ENCODE measurements around the gene SAPCD1.

SAPCD1 gene

DNA sequence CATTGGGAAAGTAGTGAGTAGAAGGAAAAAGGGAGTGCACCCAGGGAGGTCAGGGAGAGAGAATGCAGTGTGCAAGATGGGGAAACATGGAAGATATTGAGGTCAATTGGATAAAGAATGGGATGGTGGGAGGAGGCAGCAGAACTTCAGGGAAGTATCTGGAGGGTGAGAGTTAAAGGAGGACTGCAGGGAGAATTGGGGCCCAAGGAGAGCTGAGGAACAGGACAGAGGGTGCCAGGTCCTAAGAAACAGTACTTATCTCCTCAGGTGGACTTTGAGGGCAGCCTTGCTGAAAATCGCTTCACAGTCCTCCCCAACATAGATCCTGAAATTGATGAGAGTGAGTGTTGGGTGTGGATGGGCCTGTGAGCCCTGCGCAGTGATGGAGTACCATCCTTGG lies 4.2 kb upstream of the SAPCD1 start:
- no peak for DNase-seq

DNA sequence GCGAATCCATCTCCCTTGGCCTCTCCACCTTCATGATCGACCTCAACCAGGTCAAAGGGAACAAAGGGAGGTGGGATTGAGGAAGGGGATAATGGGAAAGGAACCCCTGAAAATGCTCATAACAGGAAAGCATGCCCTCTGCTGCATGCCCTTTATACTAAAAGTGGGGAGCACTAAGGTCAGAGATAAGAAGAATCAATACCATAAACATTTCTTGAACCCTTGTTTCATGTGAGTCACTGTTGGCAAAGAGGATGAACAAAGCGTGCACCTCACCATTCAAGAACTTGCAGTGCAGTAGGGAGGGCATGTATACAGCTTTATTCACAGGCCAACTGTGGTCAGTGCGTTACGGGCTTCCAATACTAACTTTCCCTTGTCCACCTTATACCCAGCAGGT lies 1.7 kb upstream of the SAPCD1 start:
- no peak for DNase-seq

DNA sequence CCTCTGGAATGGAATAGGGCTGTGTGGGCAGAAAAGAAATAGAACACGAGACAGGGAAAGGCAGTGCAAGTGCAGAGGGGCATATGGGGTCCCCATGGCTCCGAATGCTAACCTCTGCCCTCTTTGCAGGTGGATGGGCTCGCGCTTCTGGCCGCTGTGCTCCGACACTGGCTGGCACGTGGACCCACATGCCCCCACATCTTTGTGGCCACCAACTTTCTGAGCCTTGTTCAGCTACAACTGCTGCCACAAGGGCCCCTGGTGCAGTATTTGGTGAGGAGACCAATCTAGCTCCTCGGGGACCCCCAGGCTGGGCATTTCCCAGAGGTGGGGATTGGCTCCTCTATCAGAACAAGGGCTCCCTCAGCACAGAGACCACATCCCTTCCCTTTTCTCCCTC lies 1.1 kb upstream of the SAPCD1 start:
- DNase-seq: no peak

DNA sequence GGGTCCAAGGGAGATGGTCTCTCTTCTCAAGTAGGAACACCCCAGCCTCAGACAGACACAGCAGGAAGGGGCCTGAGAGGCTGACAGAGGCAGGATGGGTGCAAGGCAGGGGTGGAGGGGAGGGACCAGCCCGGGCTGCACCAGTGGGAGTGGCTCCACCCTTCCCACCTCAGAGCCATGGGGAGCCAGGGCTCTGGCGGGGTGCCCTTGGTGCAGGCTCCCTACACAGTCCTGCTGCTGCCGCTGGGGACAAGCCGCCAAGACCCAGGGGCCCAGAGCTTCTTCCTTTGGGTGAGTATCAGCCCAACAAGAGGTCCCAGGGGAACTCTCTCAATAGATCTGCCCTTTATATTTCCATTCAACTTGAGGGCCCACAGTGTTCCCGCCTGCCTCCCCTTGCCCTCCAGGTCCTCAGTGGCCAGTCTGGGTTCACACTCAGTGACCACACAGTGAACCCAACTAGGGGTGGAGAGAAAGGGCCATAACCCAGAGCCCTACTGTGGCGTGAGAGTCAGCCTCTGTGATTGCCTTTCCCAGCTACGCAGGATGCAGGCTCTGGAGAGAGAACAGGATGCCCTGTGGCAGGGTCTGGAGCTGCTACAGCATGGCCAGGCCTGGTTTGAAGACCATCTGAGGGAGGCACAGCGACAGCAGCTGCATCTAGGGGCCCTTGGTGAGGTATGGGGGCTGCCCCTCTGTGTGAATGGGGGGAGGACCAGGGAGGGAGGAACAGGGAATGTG lies 592 bp downstream of the SAPCD1 start:
- no peak for DNase-seq

DNA sequence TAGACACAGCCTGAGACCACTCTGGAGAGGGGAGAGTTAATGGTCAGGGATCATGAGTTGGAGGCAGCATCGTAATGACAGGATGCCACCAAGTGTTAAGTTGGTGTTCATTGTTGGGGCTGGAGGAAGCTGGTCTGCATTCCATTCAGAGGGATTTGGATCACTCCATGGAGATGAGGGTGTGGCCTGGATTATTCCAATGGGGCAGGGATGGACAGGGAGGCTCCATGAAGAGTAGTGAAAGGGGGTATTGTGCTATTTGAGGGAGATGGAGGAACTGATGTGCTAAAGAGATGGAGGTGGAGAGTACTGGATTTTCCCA lies 1.1 kb downstream of the SAPCD1 start:
- no peak for DNase-seq

GRCh38 chr6:31764198-31764597 lies 1.7 kb downstream of the SAPCD1 start:
- DNase-seq: no peak

GRCh38 chr6:31765559-31765909 lies 3.1 kb downstream of the SAPCD1 start:
- no peak for DNase-seq

DNA sequence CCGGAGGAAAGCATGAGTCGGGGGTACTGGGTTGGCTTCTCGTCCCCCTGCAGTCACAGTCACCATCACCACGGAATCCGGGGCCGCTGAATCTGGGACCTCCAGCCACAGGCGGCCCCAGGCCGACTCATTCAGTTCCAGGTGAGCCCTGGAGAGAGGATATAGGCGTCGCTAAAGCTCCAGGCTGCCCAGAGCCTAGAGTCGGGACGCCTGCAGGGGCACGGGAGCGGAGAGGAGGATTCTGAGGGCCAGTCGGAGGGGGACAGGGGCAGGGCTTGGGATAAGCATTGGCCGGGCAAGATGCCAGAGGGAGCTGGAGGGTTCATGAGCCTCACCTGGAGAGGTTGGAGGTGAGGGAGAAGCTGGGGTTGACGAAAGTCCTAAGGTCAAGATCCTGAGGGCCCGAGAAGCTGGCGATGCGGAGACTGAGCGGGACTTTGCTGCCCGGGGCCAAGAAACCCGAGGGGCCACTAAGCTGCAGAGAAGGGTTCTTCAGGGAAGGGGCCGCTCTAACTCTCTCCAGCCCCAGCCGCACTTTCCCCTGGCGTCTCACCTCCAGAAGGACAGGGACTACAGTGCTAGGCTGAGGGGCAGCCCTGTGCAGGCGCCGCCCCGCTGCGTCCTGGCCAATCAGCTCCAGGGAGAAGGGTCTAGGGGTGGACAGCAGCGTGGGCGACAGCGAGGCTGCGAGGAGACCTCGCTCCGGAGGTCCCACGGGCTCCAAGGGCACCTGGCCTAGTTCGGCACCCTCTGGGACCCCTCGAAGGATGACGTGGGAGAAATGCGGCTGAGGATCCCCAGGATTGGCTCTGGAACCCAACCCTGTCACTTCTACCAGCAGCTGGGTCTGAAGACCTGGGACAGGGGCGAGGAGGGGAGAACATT lies 3.7 kb downstream of the SAPCD1 start:
- peak; percentile 54 for DNase-seq

DNA sequence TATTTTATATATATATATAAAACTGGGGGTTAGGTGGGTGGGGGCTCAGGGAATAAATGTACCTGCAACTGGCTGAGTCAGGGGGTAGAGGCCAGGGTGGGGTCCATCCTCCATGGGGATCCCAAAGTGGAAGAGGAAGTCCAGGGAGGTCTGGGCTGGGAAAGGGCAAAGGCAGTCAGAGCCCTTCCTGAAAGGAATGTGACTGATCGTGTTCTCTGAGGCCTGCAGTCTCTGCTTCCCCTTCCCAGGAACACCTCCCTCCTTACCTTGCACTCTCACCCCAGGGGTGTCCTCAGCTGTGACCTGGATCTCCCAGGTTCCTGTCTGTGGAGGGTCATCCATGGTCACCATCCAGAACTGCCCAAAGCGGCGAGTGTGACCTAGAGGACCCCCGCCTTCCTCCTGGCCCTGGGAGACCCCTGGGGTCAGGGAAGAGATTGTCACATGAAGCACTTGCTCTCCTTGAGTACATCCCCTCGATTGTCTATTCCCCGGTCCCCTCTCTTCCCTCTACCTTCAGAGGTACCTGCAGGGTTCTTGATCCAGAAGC lies 4.7 kb downstream of the SAPCD1 start:
- no peak for DNase-seq

GRCh38 chr6:31768363-31769257 lies 6.2 kb downstream of the SAPCD1 start:
- DNase-seq: no peak

GRCh38 chr6:31769684-31770371 lies 7.4 kb downstream of the SAPCD1 start:
- DNase-seq: peak; percentile 57

DNA sequence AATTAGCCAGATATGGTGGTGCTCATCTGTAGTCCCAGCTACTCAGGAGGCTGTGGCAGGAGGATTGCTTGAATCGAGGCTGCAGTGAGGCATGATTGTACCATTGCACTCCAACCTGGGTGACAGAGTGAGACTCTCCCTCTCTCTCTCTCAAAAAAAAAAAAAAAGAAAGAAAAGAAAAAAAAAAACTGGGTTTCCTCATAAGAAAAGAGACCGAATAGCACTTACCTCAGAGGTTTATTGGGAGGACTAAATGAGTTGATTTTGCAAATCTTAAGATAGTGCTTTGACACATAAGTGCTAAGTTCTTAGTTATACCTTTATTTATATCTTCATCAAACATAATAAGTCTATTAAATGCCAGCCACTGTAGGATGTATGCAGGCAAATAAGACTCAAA lies 8.4 kb downstream of the SAPCD1 start:
- DNase-seq: no peak

DNA sequence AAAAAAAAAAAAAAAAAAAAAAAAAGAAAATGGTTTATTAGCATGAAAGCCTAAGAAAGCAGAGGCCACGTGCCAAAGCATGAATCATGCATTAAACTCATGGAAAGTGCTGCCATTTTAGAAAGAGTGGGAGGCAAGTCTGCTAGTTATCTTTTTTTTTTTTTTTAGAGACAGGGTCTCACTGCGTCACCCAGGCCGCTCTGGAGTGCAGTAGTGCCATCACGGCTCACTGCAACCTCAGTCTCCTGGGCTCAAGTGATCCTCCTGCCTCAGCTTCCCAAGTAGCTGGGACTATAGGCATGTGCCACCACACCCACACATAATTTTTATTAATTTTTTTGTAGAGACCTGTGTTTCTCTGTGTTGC lies 9.5 kb downstream of the SAPCD1 start:
- no peak for DNase-seq

DNA sequence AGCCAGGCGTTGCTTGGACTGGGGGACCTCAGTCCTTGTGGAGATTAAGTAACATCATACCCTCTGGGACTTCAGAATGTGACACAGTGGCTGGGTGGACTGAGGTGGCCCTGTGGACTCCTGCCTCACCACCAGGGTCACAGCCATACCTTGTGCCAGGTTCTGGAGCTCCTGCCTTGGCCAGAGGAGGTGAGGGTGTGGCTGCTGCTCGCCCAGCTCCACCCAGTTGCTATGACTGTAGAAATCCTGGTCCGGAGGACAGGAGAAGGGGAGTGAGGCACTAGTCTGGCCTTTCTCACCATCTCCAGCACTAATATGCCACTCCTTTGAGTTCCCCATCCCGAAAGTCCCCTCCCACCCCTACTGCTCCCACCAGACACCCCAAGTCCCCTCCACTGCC lies 12.7 kb downstream of the SAPCD1 start:
- no peak for DNase-seq

DNA sequence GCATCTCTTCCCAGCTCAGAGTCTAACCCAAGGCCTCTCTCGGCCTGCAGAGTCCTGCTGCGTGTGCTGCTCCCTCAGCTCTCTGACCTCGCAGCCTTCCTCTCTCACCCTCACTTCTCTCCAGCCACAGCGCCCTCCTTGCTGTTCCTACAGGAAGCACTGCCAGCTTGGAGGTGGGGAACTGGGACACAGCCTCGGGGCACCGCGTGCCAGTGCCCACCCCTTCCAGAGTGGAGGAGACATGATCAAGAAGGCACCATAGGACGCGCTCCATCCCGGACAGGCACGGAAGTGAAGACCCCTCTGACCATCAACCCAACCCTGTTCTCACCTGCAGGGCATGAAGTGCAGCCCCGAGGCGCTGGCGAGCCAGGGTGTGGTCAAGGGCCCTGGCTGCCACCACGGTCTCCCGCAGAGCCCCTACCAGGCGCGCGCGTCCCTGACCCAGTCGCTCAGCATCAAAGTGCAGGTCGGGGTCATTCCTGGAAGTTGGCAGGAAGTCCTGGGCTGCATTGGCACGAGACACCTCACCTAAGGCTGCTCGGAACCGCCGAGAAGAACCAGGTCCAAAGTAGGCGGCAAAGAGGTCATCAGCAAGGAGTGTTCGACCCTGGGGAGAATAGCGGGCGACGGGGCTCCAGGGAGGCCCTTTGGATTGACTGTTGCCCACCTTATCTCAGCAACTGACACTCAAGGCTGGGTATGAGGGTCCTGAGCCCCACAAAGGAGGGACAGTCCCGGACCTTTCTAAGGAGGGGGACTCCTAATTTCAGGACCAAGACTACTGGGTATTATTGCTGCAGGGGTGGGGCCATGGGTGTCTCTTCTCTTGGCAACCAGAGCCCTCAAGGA lies 13.4 kb downstream of the SAPCD1 start:
- no peak for DNase-seq

DNA sequence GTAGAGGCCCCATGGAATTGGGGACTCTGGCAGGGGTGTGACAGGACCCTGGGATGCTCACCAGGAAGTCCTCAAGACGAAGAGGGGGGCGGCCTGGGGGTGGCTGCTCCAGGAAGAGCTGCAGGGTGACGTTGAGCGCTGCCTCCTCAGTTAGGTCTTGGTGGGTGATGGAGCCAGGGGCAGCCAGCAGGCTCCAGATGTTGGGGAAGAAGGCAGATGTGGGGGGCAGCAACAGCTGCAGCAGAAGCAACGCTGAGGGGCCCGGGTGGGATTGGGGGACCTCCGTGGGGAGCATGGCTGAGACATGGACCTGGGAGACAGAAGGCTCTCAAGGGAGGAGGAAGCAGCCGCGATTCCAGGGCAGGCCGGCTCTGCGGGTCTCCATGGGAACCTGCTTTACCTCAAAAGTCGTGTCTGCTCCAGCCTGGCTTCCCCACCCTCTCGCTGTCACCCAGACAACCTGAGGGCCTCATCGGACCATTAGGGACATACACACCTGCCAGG lies 14.1 kb downstream of the SAPCD1 start:
- DNase-seq: no peak

DNA sequence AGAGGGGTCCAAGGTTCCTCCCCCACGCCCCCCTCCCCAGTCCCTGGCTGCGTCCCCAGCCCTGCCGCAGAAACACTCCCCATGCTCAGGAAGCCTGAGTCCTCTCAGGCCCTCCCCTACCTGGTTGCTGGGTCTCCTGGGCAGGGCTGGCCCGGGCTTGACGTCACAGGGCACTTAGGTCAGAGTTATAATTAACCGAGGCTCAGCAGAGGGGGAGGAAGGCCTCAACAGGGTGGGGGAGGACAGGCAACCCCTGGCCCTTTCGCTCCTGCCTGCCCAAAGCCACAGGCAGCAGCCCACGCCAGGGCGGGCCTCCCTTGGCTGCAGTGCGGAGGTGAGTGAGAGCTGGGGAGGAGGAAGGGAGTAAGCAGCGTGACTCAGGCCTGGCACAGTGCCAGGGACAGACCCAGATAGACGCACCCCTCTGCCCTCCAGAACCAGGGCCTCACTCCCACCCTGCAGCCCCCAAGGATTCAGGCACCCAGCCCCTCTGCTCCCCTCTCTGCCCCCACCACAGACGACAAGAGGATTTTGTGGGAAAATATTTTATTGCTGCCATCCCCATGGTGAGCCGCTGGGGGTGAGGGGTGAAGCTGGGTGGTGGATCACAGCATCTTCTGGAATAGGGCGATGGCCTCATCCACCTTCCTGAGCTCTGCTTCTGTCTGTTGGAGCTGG lies 14.7 kb downstream of the SAPCD1 start, which contains the start of gene VWA7:
Gene VWA7, minus strand, starts transcription at position 340 of the 678 bp plus-strand sequence. CDS start 549 bp downstream, outside the sequence.
- DNase-seq: peak; percentile 97

DNA sequence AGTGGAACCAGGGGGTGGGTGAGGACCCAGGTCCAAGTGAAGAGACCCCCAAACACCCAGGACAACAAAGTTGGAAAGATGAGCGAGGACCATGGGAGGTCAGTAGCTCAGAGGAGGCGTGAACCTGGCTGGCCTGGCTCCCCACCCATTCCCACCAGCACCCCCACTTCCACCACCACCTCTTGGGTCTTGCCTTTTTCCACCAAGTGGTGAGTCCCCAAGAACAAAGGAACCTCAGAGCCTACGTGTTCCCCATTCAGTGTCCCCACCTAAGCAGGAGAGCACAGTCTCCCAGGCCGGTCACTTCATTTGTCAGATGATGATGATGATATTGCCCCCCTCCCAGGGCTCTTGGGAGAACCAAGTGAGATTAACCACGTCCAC lies 15.2 kb downstream of the SAPCD1 start:
- DNase-seq: no peak

- no peak for DNase-seq
Measured at GRCh38 chr6:31778193-31778592, 15.7 kb downstream of the SAPCD1 start.

DNA sequence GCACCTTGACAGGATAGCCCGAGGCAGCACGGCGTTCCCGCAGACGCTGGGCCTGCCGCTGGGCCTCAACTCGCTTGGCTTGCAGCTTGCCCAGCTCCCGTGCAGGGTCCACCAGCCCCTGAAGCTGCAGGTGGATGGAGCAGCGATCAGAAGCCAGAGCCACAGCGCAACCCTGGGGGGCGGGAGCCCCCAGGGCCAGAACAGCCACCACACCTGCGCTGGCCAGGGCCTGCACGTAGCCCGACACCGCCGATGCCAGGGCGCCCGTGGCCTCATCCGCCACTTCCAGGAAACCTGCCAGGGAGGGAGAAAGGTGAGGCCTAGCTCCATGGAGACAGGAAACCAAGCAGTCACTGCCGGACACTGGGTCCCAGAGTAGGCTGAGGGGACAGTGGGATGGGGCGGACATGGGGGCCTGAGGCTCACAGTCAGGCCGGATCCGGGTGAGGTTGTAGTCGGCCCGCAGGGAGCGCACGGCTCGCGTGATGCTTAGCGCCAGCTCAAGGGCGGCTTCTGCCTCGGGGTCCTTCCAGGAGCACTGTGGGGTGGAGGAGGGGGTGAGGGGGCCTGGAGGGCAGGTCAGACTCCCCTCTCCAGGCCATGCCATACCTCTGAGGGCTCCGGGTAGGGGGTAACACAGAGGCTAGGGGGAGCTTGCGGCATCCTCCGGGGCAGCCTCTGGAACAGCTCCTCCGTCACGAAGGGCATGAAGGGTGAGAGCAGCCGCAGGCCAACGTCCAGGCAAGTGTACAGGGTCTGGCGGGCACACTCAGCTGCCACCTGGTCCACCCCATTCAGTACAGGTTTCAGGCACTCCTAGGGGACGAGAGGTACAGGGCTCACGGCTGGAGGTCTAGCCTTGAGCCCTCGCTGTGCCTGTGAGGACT lies 16.8 kb downstream of the SAPCD1 start:
- no peak for DNase-seq
